Muscle layer of colon (tissue), 2 donors: ENCODE results near the gene TUBB2A.
"Not testable (repeated sequence)": the region's sequence is repeated elsewhere in the genome, so short reads cannot be mapped to it uniquely, and the experiment has no call there.

Source experiments
- H3K27ac ChIP-seq: one replicate; pipeline ENCODE4 v1.7.0; 2013; ENCODE audit warnings: low read depth, mild to moderate bottlenecking, low read length, moderate library complexity
- H3K27me3 ChIP-seq, 2 donors: one replicate each; pipeline ENCODE4 v1.7.0; 2013; ENCODE audit warnings: low read length in 2 of 2, mild to moderate bottlenecking in 2 of 2; ENCODE audit not compliant: insufficient read depth in 2 of 2, control insufficient read depth in 1 of 2
- H3K36me3 ChIP-seq: one replicate; pipeline ENCODE4 v1.7.0; 2013; ENCODE audit warnings: mild to moderate bottlenecking, low read length; ENCODE audit not compliant: insufficient read depth
- H3K4me1 ChIP-seq: one replicate; pipeline ENCODE4 v1.7.0; 2013; ENCODE audit warnings: mild to moderate bottlenecking, low read length; ENCODE audit not compliant: insufficient read depth
- H3K4me3 ChIP-seq, 2 donors: one replicate each; pipeline ENCODE4 v1.7.0; 2013; ENCODE audit warnings: low read length in 2 of 2, low read depth in 1 of 2, mild to moderate bottlenecking in 1 of 2, moderate library complexity in 1 of 2
- H3K9ac ChIP-seq: one replicate; pipeline ENCODE4 v1.7.0; 2013; ENCODE audit warnings: low read length
- H3K9me3 ChIP-seq: one replicate; pipeline ENCODE4 v1.7.0; 2013; ENCODE audit warnings: mild to moderate bottlenecking, low read length
- donor health status: abdominal sarcoma.
- donor health status: Adenocarcinoma of cecum.

TUBB2A gene

DNA sequence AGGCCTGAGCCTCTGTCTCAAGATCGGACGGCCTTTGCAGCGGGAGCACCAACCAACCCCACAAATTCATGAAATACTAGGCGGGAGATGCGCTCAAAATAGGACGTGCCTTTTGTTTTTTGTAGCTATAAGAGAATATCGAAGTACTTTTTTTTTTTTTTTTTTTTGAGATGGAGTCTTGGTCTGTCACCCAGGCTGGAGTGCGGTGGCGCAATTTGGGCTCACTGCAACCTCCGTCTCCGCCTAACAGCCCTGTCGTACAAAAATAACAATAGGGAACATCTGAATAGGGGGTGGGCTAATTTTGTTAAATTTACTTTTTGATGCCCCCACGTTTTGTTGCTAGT lies 5.9 kb upstream of the TUBB2A start:
- H3K27me3 ChIP-seq: no peaks in the 10 kb centered on the region
- H3K9ac ChIP-seq: no peak overlapping the region
- H3K4me3 ChIP-seq: peak overlapping the region; percentile 52 to 76
- peaks cover 9% of the 10 kb centered on the region for H3K4me1 ChIP-seq
- H3K27ac ChIP-seq: no peak overlapping the region
- H3K36me3 ChIP-seq: no peaks in the 10 kb centered on the region
- H3K9me3 ChIP-seq: no peaks in the 10 kb centered on the region

DNA sequence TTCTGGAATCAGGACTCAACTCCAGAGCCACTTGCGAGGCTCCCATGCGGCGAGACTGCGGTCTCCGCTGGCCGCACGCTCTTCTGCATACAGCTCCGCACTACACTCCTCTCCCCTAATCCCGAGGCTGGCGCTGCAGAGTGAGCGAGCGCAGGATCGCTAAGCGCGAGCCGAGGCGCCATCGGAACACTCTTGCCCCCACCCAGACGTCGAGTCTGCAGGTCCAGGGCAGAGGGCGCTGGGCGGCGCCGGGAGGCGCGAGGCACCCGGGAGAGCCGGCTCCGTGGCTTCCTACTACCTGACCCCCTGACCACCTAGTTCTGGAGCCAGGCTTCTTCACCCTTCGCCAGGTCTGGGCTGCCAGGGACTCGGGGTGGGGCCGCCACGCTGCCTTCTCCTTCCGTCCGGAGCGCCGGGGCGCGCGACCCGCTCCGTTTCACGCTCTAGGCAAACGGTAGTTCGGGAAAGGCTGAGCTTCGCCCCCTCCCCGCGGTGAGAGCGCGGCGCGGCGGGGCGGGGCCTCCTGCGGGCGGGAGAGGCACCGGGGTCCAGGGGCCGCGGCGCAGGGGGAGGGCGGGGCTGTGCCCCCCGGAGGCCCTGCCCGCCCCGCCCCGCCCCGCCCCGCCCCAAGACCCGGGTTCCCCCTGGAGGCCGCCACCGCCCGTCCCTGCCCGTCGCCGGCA lies 5.4 kb upstream of the TUBB2A start:
- H3K4me1 ChIP-seq: peaks cover 9% of the 10 kb centered on the region
- H3K36me3 ChIP-seq: no peaks in the 10 kb centered on the region
- no peaks in the 10 kb centered on the region for H3K9me3 ChIP-seq
- H3K27ac ChIP-seq: peak overlapping the region; percentile 76
- H3K9ac ChIP-seq: peak overlapping the region; percentile 61
- peak overlapping the region; percentile 72 to 76 for H3K4me3 ChIP-seq
- no peaks in the 10 kb centered on the region for H3K27me3 ChIP-seq

DNA sequence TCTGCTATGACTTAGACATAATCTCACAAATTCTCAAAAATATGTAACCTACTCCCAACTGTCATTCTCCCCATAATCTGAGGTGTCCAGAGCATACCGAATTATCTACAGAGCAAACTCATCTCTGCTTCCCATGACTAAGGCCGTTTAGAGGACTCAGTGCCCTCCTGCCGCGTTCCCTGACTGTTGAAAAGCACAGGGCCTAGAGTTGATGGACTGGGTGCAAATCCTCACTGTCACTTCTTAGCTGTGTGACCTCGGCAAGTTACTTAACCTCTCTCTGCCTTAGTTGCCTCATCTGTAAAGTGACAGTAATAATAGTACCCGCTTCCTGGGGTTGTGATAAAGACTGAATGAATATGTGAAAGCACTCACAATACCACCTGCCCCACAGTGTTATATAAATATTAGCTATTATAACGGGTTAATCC lies 4.7 kb upstream of the TUBB2A start:
- H3K27me3 ChIP-seq: no peaks in the 10 kb centered on the region
- peak overlapping the region; percentile 72 to 76 for H3K4me3 ChIP-seq
- H3K9me3 ChIP-seq: no peaks in the 10 kb centered on the region
- H3K9ac ChIP-seq: peak overlapping the region; percentile 61
- peak overlapping the region; percentile 76 for H3K27ac ChIP-seq
- no peaks in the 10 kb centered on the region for H3K36me3 ChIP-seq
- peaks cover 9% of the 10 kb centered on the region for H3K4me1 ChIP-seq

DNA sequence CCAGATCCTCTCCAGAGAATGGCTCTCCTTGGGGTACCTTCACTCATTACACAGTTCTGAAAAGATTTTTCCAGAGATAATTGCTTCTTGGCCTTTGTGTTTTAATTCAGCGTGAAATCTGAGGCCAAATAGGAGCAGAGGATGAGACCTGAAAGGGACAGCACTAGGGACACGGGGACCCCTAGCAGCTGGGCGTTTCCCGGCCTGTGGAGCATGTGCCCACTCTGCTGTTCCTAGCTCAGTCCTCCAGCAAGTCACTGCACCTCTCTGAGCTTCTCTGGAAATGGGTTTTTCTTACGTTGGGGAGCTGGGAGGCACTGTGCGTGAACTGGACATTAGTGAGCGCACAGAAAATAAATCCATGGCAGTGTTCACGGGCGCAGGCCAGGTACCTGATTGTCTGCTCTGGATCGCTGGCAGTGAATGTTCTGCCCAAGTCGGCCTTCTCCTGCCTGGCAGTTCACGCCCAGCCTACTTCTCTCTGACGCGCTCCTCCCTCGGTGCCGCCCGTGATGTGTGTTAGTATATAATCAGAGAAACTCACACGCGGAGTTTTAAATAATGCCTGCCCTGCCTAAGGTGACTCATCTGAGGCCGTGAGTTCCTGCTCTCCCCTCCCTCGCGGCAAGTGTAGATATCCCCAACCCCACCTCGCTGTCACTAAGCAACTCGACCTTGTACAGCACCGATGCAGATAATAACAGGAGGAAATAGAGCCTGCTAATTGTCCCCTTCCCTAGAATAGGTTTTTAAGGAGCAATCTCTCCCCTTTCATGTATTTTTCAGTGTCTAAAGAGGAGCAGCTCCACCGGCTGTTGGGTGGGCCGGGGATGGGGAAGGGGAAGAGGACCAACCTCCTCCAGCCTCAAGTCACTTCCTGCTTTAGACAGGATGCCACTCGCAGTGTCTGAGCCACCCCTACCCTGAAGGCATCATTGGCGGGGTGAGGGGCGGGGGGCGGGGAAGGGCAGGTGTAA lies 2.7 kb upstream of the TUBB2A start:
- H3K4me1 ChIP-seq: peaks cover 15% of the 10 kb centered on the region
- H3K9me3 ChIP-seq: no peaks in the 10 kb centered on the region
- H3K27ac ChIP-seq: peak overlapping the region; percentile 10
- peaks cover 7% of the 10 kb centered on the region for H3K36me3 ChIP-seq
- H3K4me3 ChIP-seq: no peak overlapping the region
- H3K27me3 ChIP-seq: no peaks in the 10 kb centered on the region
- H3K9ac ChIP-seq: no peak overlapping the region

DNA sequence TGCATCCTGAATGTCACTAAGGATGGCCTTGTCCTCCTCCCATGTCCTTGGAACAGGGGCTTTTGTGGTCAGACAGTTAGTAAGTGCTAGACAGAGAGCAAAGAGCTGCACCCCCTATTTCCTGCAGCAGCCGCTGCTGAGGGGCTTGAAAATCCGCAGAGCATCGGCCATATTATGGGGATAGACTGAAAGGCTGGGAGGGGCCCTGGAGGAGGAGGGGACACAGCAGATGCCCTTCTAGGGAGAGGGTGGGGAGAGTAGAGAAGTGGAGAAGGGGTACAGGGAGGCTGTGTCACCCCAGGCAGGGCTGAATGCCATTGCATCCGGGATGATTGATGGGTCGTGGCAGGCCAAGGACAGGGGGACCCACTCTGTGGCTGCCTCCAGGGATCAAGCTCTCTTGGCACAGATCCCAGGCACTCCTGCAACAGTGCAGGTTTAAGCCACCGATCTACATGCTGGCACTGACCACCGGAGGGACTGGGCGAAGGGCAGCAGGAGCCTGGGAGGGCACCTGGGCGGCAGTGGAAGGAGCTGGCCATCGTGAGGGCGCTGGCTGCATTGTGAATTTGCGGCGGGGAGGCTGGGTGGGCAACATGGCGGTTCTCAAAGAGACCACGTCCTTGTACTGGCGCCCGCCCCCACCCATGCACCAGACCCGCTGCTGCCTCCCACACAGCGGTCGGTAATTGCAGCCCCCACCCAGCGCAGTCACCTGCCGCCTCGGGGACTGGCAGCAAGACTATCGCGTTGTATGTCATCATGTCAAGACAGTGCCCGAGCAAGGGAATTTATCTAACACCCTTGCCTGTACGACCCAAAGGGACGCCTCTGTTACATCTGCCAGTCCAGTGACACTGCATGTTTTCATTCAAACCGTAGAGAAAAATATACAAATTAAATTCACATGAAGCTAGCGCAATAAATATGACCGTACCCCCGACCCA lies 887 bp downstream of the TUBB2A start:
- Histone ChIP-seq H3K4me3 (peak overlapping the region; percentile 88 to 99), H3K36me3 (peaks cover 18% of the 10 kb centered on the region), H3K4me1 (peaks cover 11% of the 10 kb centered on the region), H3K9ac (peak overlapping the region; percentile 80), H3K27ac (peak overlapping the region; percentile 100)
- not testable (repeated sequence) for H3K27me3 ChIP-seq, H3K9me3 ChIP-seq

DNA sequence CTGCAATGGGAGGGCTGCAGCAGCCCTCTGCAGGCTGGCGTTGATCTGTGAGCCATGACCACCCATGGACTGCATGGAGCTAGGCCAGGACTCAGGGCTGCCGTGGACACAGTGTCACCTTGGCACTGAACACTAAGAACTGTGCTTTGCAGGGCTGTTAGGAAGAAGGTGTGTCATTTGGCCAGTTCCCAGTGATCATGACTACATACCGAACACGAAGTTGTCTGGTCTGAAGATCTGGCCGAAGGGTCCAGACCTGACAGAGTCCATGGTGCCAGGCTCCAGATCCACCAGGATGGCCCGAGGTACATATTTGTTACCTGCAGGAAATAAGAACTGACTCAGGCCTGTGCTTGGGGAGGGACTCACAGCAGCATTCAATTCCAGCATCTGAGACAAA lies 1.9 kb downstream of the TUBB2A start:
- H3K9ac ChIP-seq, H3K27ac ChIP-seq, H3K4me3 ChIP-seq, H3K27me3 ChIP-seq, H3K9me3 ChIP-seq: not testable (repeated sequence)
- H3K4me1 ChIP-seq: peaks cover 11% of the 10 kb centered on the region
- H3K36me3 ChIP-seq: peaks cover 18% of the 10 kb centered on the region

DNA sequence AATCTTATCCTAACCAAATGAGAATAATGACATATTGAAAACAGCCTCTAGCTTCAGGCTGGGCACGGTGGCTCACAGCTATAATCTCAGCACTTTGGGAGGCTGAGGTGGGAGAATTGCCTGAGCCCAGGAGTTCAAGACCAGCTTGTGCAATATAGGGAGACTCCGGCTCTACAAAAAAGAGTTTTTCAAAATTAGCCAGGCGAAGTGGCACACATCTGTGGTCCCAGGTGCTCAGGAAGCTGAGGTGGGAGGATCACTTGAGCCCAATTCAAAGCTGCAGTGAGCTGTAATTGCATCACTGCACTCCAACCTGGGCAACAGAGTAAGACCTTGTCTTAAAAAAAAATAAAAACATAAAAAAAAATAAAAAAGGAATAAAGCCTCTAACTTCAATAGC lies 4.7 kb downstream of the TUBB2A start:
- peaks cover 22% of the 10 kb centered on the region for H3K36me3 ChIP-seq
- H3K9ac ChIP-seq: no peak overlapping the region

DNA sequence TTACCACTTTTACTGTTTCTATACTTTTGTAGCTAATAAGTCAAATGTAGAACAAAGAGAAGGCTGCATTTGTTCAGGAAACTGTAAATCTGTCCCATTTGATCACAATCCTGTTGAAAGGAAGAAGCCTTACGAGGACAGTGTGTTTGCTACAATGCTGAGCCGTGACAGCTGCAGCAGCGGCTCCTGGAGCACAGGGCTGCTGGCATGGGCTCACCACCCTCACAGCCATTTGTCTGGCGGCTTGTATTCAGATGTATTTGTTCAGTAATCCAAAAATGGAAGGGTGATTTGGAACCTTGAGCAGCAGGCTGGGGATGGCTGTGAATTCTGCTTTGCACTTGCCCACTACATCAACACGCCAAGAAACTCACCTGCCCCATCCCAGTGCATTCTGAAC lies 5.7 kb downstream of the TUBB2A start:
- Histone ChIP-seq H3K4me3 (no peak overlapping the region), H3K27me3 (no peaks in the 10 kb centered on the region), H3K4me1 (peaks cover 7% of the 10 kb centered on the region), H3K27ac (no peak overlapping the region), H3K36me3 (peaks cover 24% of the 10 kb centered on the region), H3K9ac (no peak overlapping the region), H3K9me3 (no peaks in the 10 kb centered on the region)

More for the DNA sequence above, 4.7 kb downstream of the TUBB2A start:
- no peak overlapping the region for H3K27ac ChIP-seq
- no peak overlapping the region for H3K4me3 ChIP-seq
- no peaks in the 10 kb centered on the region for H3K9me3 ChIP-seq
- H3K4me1 ChIP-seq: peaks cover 7% of the 10 kb centered on the region
- no peaks in the 10 kb centered on the region for H3K27me3 ChIP-seq

DNA sequence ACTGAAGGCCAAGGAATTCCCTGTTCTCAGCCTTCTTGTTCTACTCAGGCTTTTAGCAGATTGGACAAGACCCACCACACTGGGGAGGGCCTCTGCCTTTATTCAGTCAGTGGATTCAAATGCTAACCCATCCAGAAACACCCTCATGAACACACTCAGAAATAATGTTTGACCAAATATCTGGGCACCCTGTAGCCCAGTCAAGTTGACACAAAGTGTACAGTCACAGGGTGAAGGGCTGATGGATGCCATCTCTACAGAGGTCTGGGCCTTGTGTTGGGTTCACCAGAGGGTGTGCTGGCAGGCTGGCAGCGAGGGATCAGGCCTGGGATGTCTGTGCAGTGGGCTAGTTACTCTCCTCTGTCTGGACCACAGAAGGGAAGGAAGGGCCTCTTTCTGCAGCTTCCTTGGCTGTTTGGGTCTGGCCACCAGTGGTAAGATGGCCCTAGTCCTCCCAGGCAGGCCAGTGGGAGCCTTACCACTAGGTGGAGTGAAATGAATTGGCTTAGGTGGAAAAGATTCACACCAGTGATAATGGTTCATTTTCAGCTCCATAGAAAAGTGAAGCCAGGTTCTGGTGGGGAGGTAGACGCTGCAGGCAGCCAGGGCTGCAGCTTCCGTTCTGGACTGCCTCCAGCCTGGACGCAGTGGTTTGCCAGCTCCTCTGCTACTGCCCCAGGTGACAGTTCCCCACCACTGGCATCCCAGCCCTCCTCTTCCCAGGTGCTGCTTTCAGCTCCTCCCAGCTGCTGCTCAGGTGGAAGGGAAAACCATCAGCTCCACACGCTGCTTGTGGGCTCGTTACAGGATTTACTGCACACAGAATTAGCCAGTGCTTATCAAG lies 9.2 kb downstream of the TUBB2A start:
- H3K27ac ChIP-seq: no peak overlapping the region
- peaks cover 14% of the 10 kb centered on the region for H3K36me3 ChIP-seq
- H3K27me3 ChIP-seq: no peaks in the 10 kb centered on the region
- no peak overlapping the region for H3K4me3 ChIP-seq
- no peaks in the 10 kb centered on the region for H3K4me1 ChIP-seq
- no peaks in the 10 kb centered on the region for H3K9me3 ChIP-seq
- no peak overlapping the region for H3K9ac ChIP-seq

DNA sequence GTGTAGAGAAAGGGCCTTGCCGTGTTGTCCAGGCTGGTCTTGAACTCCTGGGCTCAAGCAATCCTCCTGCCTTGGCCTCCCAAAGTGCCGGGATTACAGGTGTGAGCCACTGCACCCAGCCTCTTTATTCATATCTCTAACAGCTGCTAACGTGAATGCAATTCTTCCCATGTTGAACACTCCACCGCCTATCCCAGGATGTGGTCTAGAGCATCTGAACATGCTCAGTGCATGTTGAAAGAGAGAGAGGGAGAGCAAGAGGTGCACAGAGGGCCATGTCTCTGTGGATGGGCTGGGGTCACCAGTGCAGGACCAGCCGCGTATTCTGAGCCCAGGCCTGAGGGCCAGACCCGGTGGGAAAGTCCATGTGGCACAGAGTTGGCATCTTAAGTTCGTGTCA lies 12.8 kb downstream of the TUBB2A start:
- no peaks in the 10 kb centered on the region for H3K9me3 ChIP-seq
- H3K4me3 ChIP-seq: no peak overlapping the region
- H3K9ac ChIP-seq: no peak overlapping the region
- H3K27ac ChIP-seq: no peak overlapping the region
- peaks cover 31% of the 10 kb centered on the region for H3K36me3 ChIP-seq
- peaks cover 3% of the 10 kb centered on the region for H3K4me1 ChIP-seq
- H3K27me3 ChIP-seq: no peaks in the 10 kb centered on the region
